ENCODE data around the gene PNKP.
A peak's percentile ranks its signal among the peaks of the same experiment; 100 is the strongest.

Gene PNKP

DNA sequence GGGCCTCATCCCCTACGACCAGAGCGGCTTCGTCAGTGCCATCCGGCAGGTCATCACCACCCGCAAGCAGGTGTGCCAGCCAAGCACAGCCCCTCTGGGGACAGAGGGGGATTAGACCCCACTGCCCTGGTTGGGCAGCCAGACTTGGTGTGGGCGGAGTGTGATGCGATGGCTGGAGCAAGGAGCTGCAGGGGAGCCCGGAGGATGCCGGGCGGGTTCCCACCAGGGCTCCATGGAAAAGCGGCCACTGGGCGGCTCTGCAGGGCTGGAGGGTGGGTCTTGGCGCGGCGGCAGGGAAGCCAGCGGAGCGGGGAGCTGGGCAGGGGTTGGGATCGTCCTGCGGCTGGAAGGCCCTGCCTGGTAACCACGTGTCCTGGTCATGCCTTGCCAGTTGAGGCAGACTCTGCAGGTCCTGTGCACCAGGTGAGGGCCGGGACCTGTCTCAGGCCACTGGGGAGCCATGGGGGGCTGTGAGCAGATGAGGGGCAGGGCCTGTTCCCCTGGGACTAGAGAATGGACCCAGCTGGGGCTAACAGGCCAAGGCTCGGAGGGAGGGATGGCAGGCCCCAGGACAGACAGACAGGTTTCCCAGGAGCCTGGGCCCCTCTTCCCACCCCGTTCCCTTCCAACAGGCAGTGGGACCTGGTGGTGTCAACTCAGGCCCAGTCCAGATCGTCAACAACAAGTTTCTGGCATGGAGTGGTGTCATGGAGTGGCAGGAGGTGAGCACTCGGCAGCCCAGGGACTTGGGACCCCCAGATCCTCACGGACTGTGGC is 10.1 kb downstream of the PNKP start:
- DNase-seq, result no peak

DNA sequence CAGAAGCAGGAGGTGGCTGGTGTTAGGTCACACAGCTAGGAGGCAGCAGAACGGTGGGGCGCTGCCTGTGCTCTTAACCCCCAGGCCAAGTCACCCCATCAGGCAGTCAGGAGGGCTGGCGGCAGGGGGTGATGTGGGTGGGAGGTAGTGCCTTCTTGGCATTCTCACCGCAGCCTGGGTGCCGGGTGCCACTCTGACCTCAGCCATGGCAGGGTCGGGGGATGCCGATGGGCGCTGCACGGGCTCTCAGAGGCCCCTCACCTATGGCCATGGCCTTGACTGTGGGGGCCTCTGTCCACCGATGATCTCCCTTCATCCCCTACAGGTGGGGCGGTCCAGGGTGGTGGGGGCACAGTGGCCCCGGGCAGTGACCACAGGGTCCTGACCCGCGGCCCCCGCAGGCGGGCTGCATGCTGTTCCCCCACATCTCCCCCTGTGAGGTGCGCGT is 10.8 kb downstream of the PNKP start:
- DNase-seq, result no peak

DNA sequence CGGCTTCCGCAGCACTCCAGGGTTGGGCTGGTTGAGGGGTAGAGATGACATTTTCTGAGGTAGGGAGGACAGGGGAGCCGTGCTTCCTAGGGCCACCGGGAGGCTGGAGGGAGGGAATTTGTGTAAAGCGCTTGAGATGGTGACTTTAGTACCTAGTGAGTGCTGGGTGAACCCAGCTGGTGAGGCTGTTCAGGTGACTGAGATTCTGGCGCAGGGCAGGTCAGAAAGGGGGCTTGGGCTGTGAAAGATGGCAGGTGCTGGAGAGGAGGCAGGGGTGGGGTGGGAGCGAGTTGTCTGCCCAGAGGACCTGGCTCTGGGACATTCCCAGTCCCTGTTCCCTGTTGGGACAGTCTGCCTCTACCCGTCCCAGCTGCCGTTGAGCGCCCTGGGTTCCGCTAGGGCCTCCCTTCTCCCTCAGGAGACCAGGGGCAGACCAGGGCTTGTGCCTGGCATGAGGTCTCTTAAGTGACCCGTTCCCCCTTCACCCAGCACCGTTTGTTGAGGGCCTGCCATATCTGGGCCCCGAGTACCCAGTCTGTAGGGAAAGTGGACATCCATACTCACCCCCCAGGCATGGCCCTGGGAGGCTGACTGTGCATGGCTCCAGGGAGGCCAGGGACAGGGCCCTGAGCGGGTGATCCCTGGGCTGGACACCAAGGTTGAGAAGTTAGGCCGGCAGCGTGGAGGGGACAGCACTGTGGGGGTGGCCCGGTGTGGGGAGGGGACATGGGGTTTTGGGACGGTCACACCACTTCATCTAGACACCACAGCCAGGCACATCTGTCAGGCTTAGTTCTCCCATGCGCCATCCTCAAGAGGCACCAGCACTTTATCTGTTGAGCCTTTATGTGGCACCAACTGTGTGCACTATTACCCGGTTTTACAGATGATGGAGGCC is 11.5 kb downstream of the PNKP start:
- no peak for DNase-seq

DNA sequence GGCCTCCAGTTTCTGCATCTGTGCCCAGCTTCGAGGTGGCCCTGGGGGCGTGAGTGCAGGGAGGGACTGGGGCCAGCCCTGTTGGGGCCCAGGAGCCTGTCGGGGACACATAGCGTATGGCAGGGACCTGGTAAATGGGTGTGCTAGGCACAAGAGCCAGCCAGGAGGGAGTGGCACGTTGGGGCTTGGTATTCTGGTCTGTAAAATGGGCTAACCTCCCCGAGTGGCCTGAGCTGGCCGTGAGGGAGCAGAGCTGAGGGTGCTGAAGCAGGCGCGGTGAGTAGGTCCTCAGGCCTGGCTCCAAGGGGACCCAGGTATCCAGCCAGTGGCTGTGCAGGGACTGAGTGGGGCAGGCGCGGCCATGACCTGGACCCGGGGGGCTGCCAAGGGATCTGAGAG is 12.1 kb downstream of the PNKP start:
- no peak for DNase-seq

DNA sequence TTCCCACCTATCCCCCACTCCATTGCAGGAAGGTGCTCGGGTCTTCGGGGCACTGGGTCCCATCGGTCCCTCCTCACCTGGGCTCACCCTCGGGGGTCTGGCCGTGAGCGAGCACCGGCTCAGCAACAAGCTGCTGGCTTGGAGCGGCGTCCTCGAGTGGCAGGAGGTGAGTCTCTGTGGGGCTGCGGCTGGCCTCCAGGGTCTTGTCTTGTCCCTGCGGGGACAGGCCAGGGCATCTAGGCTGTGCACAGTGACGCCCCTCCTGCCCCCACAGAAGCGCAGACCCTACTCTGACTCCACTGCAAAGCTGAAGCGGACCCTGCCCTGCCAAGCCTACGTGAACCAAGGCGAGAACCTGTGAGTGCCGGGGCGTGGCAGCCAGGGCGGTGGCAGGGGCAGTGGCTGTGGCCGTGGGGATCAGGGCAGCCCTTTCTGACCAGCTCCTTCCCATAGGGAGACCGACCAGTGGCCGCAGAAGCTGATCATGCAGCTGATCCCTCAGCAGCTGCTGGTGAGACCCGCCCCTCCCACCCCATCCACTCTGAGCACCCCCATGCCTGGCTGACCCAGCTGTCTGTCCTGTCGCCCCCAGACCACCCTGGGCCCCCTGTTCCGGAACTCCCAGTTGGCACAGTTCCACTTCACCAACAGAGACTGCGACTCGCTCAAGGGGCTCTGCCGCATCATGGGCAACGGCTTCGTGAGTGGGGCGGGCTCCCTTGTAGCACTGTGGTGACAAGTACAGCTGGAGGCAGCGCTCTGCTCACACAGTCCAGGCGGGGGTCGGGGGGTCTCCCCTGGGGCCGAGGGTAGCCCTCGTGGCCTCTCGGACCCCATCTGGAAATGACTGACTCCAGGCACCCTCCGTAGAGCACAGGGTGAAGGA is 12.8 kb downstream of the PNKP start:
- no peak for DNase-seq

DNA sequence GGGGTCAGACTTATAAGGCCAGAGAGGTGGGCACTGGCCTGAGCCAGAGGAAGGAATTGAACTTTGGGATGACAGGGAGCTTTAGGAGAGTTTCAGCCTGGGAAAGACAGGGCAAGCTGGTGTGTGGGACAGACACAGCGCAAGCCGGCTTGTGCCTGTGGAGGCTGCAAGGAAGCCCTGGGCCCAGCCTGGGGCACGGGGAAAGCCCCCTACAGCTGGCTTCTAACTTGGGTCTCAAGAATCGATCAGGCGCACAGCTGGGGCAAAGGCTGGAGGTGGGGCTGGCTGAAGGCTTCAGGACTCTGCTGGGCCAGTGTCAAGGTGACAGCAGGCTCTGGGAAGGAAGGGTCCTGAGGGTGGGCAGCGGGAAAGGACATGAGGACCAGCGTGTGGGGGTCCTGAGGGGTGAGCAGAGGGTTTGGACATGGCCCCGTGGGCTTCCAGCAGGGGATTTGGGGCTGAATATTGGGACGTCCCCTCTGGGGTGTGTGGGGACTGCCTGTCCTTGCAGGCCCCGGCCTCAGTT is 13.5 kb downstream of the PNKP start:
- DNase-seq, result no peak

DNA sequence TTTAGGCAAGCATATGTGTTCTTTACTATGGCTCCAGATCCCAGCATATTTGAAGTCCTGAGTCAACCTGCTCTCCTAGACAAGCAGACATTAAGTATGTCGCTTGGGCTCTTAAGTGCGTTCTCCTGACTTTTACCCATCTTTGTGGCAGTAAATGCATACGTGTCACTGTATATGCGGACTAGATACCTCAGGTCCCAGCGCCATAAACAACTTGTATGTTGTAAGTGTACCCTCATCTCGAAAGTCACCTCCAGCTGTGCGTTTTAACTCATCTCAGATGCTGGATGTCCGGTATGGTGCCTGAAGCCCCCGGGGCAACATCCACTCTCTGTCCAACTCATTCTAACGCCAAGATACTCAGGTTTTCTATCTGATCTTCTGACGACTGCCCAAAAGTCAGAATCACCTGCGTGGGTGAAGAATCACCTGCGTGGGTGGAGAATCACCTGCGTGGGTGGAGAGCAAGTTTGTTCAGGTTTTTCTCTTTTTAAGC is 14.7 kb downstream of the PNKP start:
- DNase-seq, result no peak

DNA sequence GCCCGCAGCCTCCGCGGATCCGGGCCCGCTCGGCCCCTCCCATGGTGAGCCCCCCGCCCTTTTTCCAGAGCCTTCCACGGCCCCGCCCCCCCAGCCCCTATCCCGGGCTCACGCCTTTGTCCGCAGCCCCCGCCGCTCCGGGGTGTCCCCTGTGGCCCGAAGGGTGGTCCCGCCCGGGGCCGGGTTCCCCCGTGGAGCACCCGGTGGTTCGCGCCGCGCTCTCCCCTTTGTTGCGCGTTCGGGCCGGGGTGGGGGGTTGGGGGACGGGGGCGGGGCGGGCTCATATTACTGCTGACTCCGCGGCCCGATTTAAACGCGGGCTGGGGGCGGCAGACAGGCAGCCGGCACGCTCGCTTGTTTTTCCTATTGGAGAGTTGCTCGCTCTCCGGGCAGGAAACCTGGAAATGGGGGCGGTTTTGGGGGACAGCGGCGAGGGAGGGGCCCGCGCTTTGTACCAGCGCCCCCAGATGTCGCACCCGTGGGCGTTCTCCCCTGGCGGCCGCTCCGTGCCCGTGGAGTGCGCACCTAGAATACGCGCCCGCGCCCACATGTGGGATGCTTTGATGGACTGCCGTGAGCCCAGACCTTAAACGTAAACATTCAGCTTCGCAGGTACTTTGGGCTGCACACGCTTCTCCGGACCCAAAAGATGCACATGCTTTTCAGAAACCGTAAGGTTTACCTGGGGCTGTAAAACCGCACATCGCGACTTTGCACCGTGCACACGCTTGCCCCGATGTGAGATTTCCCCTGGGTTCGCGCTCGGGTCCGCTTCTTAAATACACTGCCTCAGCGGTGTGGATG is 15.7 kb downstream of the PNKP start:
- peak in 1 of 2 experiments; percentile 32 for DNase-seq

DNA sequence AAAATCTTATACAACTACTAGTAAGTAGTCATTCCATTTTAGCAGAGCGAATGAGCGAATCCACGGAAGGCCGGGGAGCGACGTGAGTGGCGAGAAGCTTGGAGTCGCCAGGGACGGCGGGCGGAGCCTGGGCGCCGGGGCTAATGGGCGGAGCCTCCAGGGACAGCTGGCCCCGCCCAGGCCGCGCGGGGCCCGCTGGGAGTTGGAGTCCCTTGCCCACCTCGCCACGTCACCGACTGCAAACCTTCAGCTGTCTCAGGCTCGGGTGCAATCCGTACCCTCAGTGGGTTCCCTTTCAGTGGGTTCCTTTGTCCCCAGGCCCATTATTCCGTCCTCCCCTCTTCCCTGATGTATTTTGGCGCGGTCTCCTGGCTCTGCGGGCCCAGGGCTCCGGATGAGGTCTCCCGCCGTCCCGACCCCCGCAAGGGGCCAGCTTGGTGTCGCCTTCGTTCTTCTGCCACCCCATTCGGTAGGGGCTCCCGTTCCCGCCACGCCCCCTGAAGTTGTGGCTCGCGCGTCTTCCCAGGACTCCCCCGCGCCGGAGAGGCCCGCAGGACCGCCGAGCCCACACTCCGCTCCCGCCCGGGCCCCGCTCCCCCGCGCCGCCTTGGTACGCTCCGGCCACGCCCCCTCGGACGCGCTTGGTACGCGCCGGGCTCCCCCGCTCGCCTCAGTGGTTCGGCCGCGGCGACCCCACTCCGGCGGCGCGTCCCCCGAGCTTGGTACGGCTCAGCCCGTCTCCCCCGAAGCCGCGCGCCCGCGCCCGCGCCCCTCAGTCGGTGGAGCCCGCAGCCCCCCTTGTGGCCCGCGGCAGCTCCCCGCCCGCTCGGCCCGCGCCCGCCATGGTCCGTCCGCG is 16.7 kb downstream of the PNKP start, which contains the start of gene PTOV1:
Gene PTOV1, plus strand, starts transcription at position 673 of the 856 bp plus-strand sequence.
- peak; percentile 81 to 92 for DNase-seq

DNA sequence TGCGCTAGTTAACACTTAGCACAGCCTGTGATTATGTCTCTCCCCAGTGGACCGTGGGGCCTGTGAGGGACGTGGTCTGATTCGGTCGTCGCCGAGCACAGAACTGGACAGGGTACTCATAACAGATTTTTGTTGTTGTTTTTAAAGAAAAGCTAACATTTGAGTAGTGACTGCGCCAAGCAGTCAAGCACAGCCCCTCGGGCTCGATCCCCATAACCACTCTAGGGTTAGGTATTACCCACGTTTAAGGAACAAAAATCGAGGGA is 17.2 kb downstream of the PNKP start:
- no peak for DNase-seq

DNA sequence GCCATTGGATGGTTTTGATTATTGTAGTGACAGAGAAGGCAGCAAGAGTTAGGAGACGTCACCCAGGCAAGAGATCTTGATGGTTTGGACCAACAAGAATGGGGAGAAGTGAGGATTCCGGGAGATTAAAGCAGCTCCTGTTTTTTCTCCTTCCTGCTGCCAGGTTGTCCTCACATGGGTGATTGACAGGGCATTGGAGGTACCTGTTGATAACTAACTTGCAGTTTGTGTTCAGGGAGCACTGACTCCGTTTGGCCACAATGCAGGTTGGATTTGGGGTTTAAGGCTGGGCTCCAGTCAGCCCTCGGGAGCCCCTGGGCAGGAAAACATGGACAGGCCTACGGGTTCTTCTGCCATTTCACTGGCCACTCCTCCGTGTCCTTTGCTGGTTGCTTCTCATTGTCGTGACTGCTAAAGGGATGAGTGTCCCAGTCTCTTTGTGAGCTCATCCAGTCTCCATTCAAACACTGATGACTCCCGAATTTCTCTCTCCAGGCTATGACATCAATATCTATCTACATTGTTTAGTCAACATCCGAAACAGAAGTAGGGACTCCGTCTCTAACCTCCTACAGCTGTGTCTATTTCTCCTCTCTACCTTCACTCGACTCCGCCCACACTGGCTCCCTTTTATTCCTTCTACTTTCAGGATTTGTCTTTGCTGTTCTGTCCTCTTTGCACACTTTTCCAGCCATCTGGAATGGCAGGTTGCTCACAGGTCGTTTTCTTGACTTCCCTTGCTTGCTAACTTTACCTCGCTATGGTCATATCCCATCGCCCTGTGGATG is 17.7 kb downstream of the PNKP start:
- DNase-seq, result no peak

DNA sequence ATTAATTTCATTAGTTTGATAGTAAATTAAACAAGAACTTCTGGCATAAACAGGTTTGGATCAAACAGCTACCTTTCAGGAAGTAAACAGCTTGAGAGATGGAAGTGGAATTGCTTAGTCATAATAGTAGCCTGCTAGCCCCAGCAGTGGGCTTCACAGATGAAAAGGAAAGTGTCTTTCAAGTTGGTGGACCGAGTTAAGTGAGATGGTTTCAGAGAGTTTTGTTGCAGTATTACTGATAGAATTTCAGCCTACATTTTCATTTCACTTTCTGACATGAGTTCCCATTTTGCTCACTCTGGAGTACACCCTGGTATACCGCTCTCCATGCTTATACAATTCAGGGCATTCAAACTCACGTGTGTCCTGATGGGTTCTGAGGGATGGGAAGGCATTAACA is 18.4 kb downstream of the PNKP start:
- DNase-seq, result no peak

DNA sequence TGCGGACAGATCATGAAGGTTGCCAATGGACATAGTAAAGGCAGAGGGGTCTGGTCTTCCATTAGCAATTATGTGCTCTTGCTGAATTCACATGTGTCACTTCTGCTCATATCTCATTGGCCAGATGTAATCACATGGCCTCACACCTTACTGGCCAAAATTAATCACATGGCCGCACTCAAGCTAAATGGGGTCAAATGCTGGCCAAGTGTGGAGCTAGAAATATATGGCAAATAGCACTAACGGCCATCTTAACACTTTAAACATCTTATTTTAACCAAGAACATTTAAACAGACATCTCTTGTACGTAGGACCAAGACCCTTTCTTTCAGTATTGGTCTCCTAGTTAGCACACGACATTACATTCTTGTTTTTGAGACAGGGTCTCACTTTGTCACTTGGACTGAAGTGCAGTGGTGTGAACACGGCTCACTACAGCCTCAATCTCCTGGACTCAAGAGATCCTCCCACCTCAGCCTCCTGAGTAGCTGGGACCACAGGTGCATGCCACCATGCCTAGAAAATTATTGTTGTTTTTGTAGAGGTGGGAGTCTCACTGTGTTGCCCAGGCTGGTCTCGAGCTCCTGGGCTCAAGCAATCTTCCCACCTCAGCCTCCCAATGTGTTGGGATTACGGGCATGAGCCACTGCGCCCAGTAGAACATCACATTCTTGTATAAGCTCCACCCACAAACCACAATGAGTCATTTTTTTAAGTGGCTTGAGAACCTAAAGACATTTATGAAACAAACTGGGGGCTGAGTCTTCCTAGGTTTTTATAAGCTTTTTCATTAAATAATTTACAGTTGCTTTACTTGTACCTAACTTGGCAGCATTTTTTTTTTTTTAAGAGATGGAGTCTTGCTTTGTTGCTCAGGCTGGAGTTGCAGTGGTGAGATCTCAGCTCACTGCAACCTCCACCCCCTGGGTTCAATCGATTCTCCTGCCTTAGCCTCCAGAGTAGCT is 19.4 kb downstream of the PNKP start:
- no peak for DNase-seq

DNA sequence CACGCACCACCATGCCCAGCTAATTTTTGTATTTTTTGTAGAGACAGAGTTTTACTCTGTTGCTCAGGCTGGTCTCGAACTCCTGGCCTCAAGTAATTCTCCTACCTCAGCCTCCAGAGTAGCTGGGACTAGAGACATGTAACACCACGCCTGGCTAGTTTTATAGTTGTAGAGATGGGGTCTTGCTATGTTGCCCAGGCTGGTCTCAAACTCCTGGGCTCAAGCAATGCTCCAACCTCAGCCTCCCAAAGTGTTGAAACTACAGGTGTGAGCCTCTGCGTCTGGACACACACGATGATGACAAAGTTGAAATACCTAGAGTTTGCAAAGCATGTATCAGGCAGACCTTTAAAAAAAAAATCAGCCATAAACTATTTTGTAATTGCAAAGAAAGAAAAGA is 21.0 kb downstream of the PNKP start:
- DNase-seq, result no peak

DNA sequence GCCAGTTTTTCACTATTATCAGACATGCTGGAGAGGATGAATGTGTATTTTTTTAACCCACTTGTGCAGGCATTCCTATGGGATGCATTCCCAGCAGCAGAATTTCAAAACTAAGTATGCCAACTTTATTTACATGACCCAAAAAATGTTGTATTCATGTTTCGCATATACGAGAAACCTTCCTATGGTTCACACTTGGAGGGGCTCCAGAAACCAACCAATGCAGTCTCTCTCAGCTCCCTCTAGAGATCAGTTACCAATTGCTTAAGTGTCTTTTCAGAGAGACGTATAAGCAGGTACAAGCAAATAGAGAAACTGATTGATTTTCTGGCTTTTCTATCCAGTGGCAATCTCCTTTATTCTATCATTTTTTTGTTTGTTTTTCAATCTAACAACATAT is 22.0 kb downstream of the PNKP start:
- no peak for DNase-seq

DNA sequence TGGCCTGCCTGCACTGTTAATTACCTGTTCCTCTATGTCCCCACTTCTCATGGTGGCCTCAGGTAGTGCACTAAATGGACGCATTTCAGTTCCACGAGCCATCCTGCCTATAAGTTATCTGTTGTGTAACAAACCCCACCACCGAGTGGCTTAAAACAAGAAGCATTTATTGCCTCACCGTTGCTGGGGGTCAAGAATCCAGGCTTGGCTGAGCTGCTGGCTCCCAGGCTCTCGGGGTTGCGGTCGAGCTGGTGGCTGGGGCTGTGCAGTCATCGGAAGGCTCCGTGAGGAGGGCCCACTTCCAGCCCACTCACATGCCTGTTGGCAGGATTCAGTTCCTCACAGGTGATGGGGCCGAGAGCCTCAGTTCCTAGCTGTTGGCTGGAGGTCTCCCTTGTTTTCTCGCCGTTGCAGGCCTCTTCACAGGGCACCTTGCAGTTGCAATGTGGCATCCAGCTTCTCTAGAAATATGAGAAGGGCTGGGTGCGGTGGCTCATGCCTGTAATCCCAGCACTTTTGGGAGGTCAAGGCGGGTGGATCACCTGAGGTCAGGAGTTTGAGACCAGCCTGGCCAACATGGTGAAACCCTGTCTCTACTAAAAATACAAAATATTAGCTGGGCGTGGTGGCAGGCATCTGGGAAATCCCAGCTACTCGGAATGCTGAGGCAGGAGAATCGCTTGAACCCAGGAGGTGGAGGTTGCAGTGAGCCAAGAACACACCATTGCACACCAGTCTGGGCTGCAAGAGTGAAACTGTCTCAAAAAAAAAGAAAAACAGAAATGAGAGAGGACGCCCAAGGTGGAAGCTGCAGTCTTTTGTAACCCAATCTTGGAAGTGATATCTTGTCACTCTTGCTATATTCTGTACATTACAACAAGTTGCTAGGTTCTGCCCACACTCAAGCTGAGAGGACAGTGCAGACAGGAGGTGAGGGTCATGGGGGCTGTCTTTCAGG is 23.0 kb downstream of the PNKP start:
- DNase-seq, result no peak

DNA sequence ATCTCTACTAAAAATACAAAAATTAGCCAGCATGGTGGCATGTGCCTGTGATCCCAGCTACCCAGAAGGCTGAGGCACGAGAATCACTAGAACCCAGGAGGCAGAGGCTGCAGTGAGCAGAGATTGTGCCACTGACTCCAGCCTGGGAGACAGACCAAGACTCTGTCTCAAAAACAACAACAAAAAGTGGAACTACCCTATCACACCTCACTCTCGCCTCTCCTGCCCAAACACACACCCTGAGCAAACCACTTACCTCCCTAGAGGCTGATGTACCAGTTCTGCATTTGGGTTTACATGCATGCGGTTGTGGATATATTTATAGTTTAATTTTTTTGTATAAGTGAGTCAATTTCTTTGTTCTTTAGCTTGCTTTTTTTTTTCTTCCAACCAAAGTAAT is 24.1 kb downstream of the PNKP start:
- no peak for DNase-seq

Measured in NCI-H187 (cell line).